Measurements from ENCODE around the gene UPB1.

The UPB1 gene

DNA sequence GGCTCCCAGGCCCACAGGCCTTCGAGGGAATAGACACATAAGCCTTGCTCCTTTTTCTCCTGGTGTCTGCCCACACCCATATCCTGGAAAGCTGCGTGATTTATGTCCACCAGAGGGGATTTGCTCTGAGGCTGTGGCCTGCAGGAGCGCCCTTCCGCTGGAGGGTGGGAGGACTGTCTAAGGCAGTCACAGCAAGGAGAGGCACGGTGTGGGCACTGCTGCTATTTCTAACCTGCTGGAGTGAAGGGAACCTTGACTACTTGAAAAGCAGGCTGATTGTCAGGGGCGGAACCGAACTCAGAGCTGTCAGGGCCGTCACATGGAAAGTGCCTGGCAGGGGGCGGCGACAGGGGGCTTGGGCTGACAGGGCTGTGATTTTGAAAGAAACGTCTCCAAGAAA, 3.7 kb downstream of the UPB1 start:
- Histone ChIP-seq H3K36me3 (ENCODE audit: control insufficient read depth, low read length) (no peaks in the 10 kb centered on the region), H3K4me1 (ENCODE audit: control insufficient read depth, low read length) (peaks cover 11% of the 10 kb centered on the region), H3K9me2 (replicated peaks; ENCODE audit: control insufficient read depth, low read length) (no peaks in the 10 kb centered on the region), H4K20me1 (ENCODE audit: control insufficient read depth, insufficient read depth, low read depth, low read length) (no peaks in the 10 kb centered on the region), H3K4me2 (ENCODE audit: low read length) (no peak overlapping the region), H3K4me3 (ENCODE audit: low read length) (no peak overlapping the region), H3F3A (ENCODE audit: control insufficient read depth, insufficient read depth) (no peaks in the 10 kb centered on the region), H3K79me2 (ENCODE audit: control insufficient read depth, low read length) (no peaks in the 10 kb centered on the region), H3K9me3 (ENCODE audit: control insufficient read depth, insufficient read depth, low read length) (no peaks in the 10 kb centered on the region), H3K27ac (ENCODE audit: low read depth, low read length) (no peak overlapping the region), H3K27me3 (ENCODE audit: control insufficient read depth, low read length) (no peaks in the 10 kb centered on the region)
- TF ChIP-seq EZH2phosphoT487 (IDR thresholded peaks at IDR 0.05; ENCODE audit: borderline replicate concordance, low read length): no peak
- TF ChIP-seq, protein P1, sequence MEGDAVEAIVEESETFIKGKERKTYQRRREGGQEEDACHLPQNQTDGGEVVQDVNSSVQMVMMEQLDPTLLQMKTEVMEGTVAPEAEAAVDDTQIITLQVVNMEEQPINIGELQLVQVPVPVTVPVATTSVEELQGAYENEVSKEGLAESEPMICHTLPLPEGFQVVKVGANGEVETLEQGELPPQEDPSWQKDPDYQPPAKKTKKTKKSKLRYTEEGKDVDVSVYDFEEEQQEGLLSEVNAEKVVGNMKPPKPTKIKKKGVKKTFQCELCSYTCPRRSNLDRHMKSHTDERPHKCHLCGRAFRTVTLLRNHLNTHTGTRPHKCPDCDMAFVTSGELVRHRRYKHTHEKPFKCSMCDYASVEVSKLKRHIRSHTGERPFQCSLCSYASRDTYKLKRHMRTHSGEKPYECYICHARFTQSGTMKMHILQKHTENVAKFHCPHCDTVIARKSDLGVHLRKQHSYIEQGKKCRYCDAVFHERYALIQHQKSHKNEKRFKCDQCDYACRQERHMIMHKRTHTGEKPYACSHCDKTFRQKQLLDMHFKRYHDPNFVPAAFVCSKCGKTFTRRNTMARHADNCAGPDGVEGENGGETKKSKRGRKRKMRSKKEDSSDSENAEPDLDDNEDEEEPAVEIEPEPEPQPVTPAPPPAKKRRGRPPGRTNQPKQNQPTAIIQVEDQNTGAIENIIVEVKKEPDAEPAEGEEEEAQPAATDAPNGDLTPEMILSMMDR (IDR thresholded peaks at IDR 0.05; ENCODE audit: low read depth, low read length, poor library complexity, severe bottlenecking): no peak

DNA sequence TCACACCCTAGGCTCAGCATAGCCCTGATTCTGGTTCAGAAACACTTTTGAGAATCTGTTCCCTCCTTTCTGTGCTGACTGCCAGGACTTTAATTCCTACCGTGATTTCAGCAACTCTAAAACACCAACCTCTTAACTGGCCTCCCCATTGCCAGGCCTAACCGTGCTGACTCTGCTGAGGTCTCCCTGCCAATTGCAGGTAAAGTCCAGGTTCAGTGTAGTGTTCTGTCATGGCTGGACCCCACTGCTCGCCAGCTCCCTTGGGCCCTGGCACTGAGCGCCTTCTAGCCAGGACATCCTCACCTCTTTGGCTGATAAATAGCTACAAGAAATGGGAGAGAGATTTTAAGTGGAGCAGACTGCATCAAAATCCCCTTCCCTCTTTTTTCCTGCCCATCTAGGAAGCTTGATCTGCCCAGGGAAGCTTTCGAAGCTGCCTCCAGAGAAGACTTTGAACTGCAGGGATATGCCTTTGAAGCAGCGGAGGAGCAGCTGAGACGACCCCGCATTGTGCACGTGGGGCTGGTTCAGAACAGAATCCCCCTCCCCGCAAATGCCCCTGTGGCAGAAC, 4.7 kb downstream of the UPB1 start:
- H3K36me3 ChIP-seq (ENCODE audit: control insufficient read depth, low read length): no peaks in the 10 kb centered on the region
- no peaks in the 10 kb centered on the region for H3K9me3 ChIP-seq (ENCODE audit: control insufficient read depth, insufficient read depth, low read length)
- peaks cover 4% of the 10 kb centered on the region; the same call in 1 of the 2 replicates for H3F3A ChIP-seq (ENCODE audit: control insufficient read depth, insufficient read depth)
- H3K4me2 ChIP-seq (ENCODE audit: low read length): no peak overlapping the region
- TF ChIP-seq, protein P1 (IDR thresholded peaks at IDR 0.05; ENCODE audit: low read depth, low read length, poor library complexity, severe bottlenecking): no peak
- no peak for TF ChIP-seq EZH2phosphoT487 (IDR thresholded peaks at IDR 0.05; ENCODE audit: borderline replicate concordance, low read length)
- no peaks in the 10 kb centered on the region for H3K79me2 ChIP-seq (ENCODE audit: control insufficient read depth, low read length)
- no peaks in the 10 kb centered on the region for H3K27me3 ChIP-seq (ENCODE audit: control insufficient read depth, low read length)
- no peaks in the 10 kb centered on the region for H3K9me2 ChIP-seq (replicated peaks; ENCODE audit: control insufficient read depth, low read length)
- H3K4me1 ChIP-seq (ENCODE audit: control insufficient read depth, low read length): peaks cover 11% of the 10 kb centered on the region
- no peak overlapping the region for H3K4me3 ChIP-seq (ENCODE audit: low read length)
- no peak overlapping the region for H3K27ac ChIP-seq (ENCODE audit: low read depth, low read length)
- no peaks in the 10 kb centered on the region for H4K20me1 ChIP-seq (ENCODE audit: control insufficient read depth, insufficient read depth, low read depth, low read length)

DNA sequence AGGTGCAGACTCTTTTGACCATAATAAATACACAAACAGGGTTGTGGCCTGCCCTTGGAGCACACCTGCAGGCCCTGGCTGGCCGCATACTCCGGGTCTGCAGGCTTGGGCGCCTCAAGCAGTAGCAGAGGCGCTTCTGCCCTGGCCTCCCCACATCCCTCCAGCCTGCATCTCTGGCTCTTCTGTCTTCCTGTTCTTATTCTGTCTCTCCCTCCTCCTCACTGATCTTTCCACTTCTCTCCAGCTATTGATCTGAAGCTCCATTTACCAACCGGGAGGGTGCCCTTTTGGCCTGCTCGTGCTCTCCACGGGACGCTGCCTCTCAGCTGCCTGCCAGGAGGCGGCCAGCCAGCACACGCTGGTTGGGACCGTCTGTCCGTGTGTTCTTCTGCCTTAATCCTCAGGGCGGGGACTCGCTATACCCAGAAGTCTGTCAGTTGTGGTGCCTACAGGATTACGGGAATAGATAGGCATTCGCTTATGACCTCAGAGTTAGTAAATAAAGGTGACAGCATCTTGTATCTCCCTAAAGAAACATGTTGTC, 5.2 kb downstream of the UPB1 start:
- TF ChIP-seq, protein P1 (IDR thresholded peaks at IDR 0.05; ENCODE audit: low read depth, low read length, poor library complexity, severe bottlenecking): no peak
- TF ChIP-seq EZH2phosphoT487 (IDR thresholded peaks at IDR 0.05; ENCODE audit: borderline replicate concordance, low read length): no peak
- Histone ChIP-seq H4K20me1 (ENCODE audit: control insufficient read depth, insufficient read depth, low read depth, low read length) (no peaks in the 10 kb centered on the region), H3K27ac (ENCODE audit: low read depth, low read length) (no peak overlapping the region), H3K27me3 (ENCODE audit: control insufficient read depth, low read length) (no peaks in the 10 kb centered on the region), H3K9me2 (replicated peaks; ENCODE audit: control insufficient read depth, low read length) (no peaks in the 10 kb centered on the region), H3K4me2 (ENCODE audit: low read length) (no peak overlapping the region), H3K9me3 (ENCODE audit: control insufficient read depth, insufficient read depth, low read length) (no peaks in the 10 kb centered on the region), H3K79me2 (ENCODE audit: control insufficient read depth, low read length) (no peaks in the 10 kb centered on the region), H3F3A (ENCODE audit: control insufficient read depth, insufficient read depth) (peaks cover 8% of the 10 kb centered on the region; the same call in 1 of the 2 replicates), H3K4me3 (ENCODE audit: low read length) (no peak overlapping the region), H3K4me1 (ENCODE audit: control insufficient read depth, low read length) (peaks cover 11% of the 10 kb centered on the region), H3K36me3 (ENCODE audit: control insufficient read depth, low read length) (no peaks in the 10 kb centered on the region)

Data from DOHH2 (cell line).